ENCODE measurements around the gene HBE1.

GRCh38 chr11:5246772-5247471 lies 22.8 kb downstream of the HBE1 start:
- TF ChIP-seq CTCF (IDR thresholded peaks at IDR 0.05) (no peak), YY1 (IDR thresholded peaks at IDR 0.05; ENCODE audit: low read depth) (no peak), RAD21 (IDR thresholded peaks at IDR 0.05; ENCODE audit: low read length) (no peak), SIN3A (IDR thresholded peaks at IDR 0.05; ENCODE audit: borderline replicate concordance, low read depth, low read length) (no peak), EP300 (IDR thresholded peaks at IDR 0.05; ENCODE audit: borderline replicate concordance in 1 of 2, low read depth in 1 of 2, low read length in 1 of 2) (no peak), SMC3 (IDR thresholded peaks at IDR 0.05; ENCODE audit: low read depth, low read length) (no peak), RCOR1 (IDR thresholded peaks at IDR 0.05; ENCODE audit: low read length) (no peak), MAX (IDR thresholded peaks at IDR 0.05; ENCODE audit: low read depth) (no peak), RFX5 (IDR thresholded peaks at IDR 0.05; ENCODE audit: low read length) (no peak), POLR2AphosphoS5 (IDR thresholded peaks at IDR 0.05; ENCODE audit: low read depth, low read length) (no peak), REST (IDR thresholded peaks at IDR 0.05; ENCODE audit: low read depth, low read length) (no peak), EZH2phosphoT487 (IDR thresholded peaks at IDR 0.05; ENCODE audit: borderline replicate concordance, low read depth) (no peak)

All from SK-N-SH (cell line).